Measurements from ENCODE around the gene TRAF3.

The TRAF3 gene

DNA sequence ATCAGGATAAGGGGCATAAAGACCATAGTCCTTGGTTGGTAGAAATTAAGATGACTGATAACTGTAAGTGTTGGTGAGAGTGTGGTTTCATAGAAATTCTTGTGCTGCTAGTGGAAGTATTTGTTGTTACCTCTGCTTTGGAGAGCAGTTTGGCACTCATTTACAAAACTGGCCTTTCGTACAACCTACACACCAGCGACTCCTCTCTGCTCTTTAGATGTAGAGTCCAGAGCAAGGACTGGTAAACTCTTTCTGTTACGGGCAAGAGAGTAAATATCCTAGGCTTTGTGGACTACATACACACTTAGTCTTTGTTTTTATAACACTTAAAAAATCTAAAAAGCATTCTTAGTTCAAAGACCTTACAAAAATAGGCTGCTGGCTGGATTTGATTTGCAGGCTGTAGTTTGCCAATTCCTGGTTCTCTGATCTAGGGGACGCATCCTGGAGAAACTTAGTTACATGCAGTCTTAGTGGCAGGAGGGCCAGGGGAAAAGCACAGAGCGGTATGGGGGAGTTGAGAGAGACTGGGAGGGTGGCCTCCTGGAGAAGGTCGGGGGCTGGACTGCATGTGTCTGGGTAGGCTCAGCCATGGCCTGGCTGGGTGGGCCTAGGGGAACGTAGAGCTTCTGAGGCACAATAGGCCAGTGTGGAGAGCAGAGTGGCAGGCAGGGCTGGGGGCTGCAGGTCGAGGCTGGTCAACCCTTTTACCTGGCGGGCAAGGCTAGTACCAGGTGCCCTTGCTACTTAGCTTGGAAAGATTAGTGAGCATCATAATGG, 89.9 kb downstream of the TRAF3 start:
- no peak for DNase-seq (ENCODE audit: extremely low read depth, low read depth)
- TF ChIP-seq, protein P1, sequence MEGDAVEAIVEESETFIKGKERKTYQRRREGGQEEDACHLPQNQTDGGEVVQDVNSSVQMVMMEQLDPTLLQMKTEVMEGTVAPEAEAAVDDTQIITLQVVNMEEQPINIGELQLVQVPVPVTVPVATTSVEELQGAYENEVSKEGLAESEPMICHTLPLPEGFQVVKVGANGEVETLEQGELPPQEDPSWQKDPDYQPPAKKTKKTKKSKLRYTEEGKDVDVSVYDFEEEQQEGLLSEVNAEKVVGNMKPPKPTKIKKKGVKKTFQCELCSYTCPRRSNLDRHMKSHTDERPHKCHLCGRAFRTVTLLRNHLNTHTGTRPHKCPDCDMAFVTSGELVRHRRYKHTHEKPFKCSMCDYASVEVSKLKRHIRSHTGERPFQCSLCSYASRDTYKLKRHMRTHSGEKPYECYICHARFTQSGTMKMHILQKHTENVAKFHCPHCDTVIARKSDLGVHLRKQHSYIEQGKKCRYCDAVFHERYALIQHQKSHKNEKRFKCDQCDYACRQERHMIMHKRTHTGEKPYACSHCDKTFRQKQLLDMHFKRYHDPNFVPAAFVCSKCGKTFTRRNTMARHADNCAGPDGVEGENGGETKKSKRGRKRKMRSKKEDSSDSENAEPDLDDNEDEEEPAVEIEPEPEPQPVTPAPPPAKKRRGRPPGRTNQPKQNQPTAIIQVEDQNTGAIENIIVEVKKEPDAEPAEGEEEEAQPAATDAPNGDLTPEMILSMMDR (IDR thresholded peaks at IDR 0.05; ENCODE audit: low read depth, low read length): no peak

DNA sequence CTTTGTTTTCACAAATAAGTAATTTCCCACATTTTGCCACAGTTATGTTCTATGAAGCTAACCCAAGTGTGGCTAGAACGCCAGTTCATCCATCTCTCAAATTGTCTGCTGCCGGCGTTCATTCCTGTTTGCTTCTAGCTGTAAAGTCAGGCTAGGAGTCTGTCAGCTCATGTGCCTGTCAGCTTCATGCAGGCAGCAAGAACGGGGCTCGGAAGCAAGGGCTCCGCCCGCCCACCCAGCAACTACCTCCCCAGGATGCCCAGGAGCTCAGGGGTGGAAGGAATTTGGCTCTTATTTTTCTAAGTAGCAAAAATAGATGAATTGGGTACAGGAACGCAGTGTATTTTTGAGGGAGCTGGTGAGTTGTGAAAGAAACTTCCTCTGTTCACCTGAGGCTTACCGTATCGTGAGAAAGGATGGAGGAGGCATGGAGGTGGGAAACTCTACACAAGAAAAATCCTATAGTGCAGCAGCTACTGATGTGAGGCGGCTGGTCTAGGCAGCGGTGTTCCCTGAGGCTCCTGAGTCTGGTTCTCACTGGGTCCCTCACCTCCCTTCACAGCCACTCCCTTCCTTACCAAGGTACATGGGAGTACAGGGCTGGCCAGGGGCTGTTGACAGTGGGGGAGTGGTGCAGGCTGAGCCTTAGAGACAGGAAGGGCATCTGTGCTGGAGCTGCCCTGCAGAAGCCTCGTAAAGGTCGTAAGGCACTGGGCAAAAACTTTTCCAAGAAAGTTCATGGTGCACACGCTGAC, 90.8 kb downstream of the TRAF3 start:
- no peak for DNase-seq (ENCODE audit: extremely low read depth, low read depth)
- TF ChIP-seq, protein P1 (IDR thresholded peaks at IDR 0.05; ENCODE audit: low read depth, low read length): no peak

DNA sequence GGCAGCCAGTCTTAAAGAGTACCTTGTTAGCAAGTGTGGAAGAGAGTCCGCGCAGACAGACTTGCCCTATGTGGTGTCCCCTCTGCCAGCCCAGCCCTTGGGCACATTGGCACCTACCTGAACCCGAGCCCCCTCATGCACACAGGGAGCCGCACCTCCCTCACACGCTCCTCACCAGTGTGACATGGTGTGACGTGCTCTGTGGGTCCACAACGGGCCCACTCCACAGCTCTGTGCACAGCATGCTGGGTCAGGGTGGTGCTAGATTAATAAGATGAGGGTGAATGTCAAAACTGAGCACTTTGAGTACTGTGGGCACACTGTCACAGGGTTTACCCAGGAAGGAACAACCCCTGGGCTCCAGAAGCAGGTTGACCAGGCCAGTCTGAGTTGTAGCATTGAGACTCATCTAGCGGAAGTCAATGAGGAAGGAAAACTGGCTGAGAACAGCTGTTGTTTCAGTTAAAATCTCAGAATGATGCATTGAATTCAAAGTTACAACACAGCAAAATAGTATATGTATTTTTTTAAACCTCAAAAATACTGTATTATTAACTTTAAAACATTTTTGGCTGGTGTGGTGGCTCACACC, 91.8 kb downstream of the TRAF3 start:
- no peak for DNase-seq (ENCODE audit: extremely low read depth, low read depth)
- TF ChIP-seq, protein P1 (IDR thresholded peaks at IDR 0.05; ENCODE audit: low read depth, low read length): no peak

DNA sequence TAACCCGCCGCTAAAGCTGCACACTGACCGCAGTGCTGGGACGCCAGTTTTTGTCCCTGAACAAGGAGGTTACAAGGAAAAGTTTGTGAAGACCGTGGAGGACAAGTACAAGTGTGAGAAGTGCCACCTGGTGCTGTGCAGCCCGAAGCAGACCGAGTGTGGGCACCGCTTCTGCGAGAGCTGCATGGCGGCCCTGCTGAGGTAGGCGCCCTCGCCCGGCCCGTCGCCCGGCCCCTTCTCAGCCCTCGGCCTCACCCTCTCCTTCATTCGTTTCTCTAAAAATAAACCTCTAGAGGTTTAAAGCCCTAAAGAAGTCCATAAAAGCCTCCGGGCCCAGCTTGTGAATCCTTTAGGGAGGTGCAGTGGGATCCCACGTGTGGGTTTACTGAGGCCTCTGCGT, 93.0 kb downstream of the TRAF3 start:
- no peak for DNase-seq (ENCODE audit: extremely low read depth, low read depth)
- TF ChIP-seq, protein P1 (IDR thresholded peaks at IDR 0.05; ENCODE audit: low read depth, low read length): no peak

DNA sequence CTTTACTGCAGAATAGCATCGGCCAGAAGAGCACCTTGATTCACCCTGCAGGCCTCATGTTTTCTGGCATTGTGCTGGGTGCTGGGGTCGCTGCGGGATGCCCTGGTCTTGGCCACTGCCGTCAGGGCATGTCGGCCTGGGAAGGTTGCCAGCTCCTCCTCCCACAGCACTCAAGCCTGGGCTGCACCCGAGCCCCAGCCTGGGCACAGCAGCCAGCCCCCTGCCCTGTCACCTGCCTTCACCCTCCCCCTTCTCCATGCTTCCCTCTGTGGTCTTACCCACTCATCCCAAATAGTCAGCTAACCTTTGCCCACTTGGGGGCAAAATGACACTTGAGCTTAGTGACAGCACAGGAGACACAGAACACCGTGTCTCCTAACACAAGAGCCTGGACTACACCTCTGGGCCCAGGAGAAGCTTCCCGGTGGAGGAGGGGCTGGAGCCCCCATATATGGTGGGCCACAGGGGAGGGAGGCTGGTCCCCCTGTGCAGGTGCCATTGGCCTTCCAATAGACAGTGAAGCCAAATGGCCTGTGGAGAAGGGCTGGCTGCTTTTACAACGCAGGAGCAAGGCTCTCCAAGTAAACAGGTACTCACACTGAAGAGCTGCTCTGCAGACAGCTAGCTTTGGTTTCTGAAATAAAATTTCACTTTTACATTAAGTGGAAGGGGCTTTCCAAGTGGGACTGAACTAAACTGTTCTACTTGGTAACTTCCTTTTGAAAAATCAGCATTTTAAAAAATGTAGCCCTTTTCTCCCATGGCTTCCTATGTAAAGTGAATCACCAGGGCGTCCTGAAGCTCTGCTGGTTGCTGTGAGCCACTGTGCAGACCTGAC, 94.0 kb downstream of the TRAF3 start:
- TF ChIP-seq, protein P1 (IDR thresholded peaks at IDR 0.05; ENCODE audit: low read depth, low read length): no peak
- no peak for DNase-seq (ENCODE audit: extremely low read depth, low read depth)

DNA sequence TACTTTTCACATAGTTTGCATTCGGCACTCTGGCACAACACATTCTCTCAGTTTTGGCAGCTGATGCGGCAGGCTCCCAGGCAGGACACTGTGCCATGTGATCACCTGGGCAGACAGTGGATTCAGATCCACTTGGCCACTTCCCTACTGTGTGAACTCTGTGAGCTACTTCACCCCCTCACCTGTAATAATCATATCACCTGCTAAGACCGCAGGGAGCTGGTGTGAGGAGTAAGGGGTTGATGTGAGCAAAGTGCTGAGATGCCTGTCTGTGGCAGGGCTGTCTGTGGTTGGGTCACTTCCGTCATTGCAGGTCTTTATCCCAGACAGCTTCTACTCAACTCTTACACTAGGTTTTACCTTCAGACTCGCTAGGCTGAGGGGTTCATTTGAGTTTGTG, 94.8 kb downstream of the TRAF3 start:
- TF ChIP-seq, protein P1 (IDR thresholded peaks at IDR 0.05; ENCODE audit: low read depth, low read length): no peak
- DNase-seq (ENCODE audit: extremely low read depth, low read depth): no peak
